Thymus (tissue), 11 donors: ENCODE results near the gene EEA1. TPM values are rescaled to one million over a fixed set of nuclear protein-coding genes. Genes with fewer than 3 reads are reported as not detected.

Experiments used
- DNase-seq, 9 donors: peaks; one replicate each; pipeline ENCODE4 v3.0.0-alpha.2; 2013; ENCODE audit warnings: low spot score in 9 of 9, low read depth in 6 of 9, missing footprints in 1 of 9
- H3K27ac ChIP-seq, 2 donors: one replicate each; pipeline ENCODE4 v1.5.1; 2013; ENCODE audit warnings: control low read depth in 1 of 2, low read depth in 1 of 2, low read length in 1 of 2, mild to moderate bottlenecking in 1 of 2, moderate library complexity in 1 of 2
- H3K27me3 ChIP-seq, 2 donors: one replicate each; pipeline ENCODE4 v1.5.1; 2013; ENCODE audit warnings: low read length in 1 of 2; ENCODE audit not compliant: control insufficient read depth in 2 of 2, insufficient read depth in 1 of 2
- H3K36me3 ChIP-seq, 2 donors: one replicate each; pipeline ENCODE4 v1.5.1; 2013; ENCODE audit warnings: low read length in 1 of 2, mild to moderate bottlenecking in 1 of 2, moderate library complexity in 1 of 2; ENCODE audit not compliant: control insufficient read depth in 2 of 2, insufficient read depth in 2 of 2
- H3K4me1 ChIP-seq, 2 donors: one replicate each; pipeline ENCODE4 v1.5.1; 2013; ENCODE audit warnings: low read length in 2 of 2; ENCODE audit not compliant: control insufficient read depth in 2 of 2, insufficient read depth in 2 of 2
- H3K4me3 ChIP-seq, 2 donors: one replicate each; pipeline ENCODE4 v1.5.1; 2013; ENCODE audit warnings: low read length in 2 of 2, control low read depth in 1 of 2, mild to moderate bottlenecking in 1 of 2
- H3K9me3 ChIP-seq, 2 donors: one replicate each; pipeline ENCODE4 v1.5.1; 2013; ENCODE audit warnings: low read length in 1 of 2, mild to moderate bottlenecking in 1 of 2; ENCODE audit not compliant: control insufficient read depth in 2 of 2, insufficient read depth in 1 of 2
- WGBS: extraction: QIAGEN DNeasy Blood & Tissue Kit; methylation state at CpG from one replicate; pipeline ENCODE4 v1.1.7; 2013; 5-methylcytosine and 5-hydroxymethylcytosine counted together
- polyA plus RNA-seq: library from polyadenylated mRNA; stranded (reverse); fragments of 200-250 nt; gene quantifications from one replicate; pipeline ENCODE4 v1.2.3, GENCODE V29; 2013
- total RNA-seq: library from RNA; stranded (reverse); fragments of 120-200 nt; gene quantifications from one replicate; pipeline ENCODE4 v1.2.4, GENCODE V29; 2013
- donor health status: healthy.

EEA1 gene
- total and polyA plus RNA-seq, 2 donors = 4.3 to 5.2 TPM

DNA sequence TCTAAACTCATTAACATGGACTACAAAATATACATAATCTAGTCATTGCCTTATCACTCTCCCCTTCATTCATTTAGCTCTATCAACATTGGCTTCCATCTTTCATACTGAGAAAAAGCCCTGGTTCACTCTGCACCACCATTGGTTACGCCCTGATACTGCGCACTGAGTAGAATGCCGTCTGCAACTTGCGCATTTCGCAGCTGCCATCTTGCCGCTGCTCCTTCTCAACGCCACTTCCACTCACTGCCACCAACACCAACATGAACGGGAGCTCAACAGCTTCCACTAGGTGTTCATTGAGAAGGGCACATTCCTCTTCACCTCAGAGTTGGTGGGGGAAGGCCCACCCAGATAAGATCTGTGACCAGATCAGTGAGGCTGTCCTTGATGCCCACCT, 71.3 kb downstream of the EEA1 start:
- peaks cover 6 to 7% of the 10 kb centered on the region in 2 donors for H3K36me3 ChIP-seq
- H3K9me3 ChIP-seq = no peaks in the 10 kb centered on the region
- no peak for DNase-seq
- no peak overlapping the region for H3K27ac ChIP-seq
- WGBS = 99% methylated on average over 8 of the region's 8 CpGs
- H3K4me3 ChIP-seq = no peak overlapping the region
- H3K4me1 ChIP-seq = no peaks in the 10 kb centered on the region
- no peaks in the 10 kb centered on the region for H3K27me3 ChIP-seq

GRCh38 chr12:92854344-92854743, 74.8 kb downstream of the EEA1 start:
- no peak overlapping the region for H3K4me3 ChIP-seq
- H3K36me3 ChIP-seq = peaks cover 6 to 7% of the 10 kb centered on the region in 2 donors
- no peaks in the 10 kb centered on the region for H3K9me3 ChIP-seq
- DNase-seq = no peak
- no peaks in the 10 kb centered on the region for H3K4me1 ChIP-seq
- H3K27ac ChIP-seq = no peak overlapping the region
- WGBS = 96% methylated on average over 3 of the region's 3 CpGs
- H3K27me3 ChIP-seq = no peaks in the 10 kb centered on the region

- 96% methylated on average over 3 of the region's 3 CpGs for WGBS
- Histone ChIP-seq H3K27me3 (no peaks in the 10 kb centered on the region), H3K27ac (no peak overlapping the region), H3K9me3 (no peaks in the 10 kb centered on the region), H3K36me3 (no peaks in the 10 kb centered on the region), H3K4me3 (no peak overlapping the region), H3K4me1 (no peaks in the 10 kb centered on the region)
- no peak for DNase-seq
Measured at GRCh38 chr12:92848740-92849139, 80.4 kb downstream of the EEA1 start.

- Histone ChIP-seq H3K27ac (no peak overlapping the region), H3K4me1 (no peaks in the 10 kb centered on the region), H3K4me3 (no peak overlapping the region), H3K27me3 (no peaks in the 10 kb centered on the region), H3K36me3 (no peaks in the 10 kb centered on the region), H3K9me3 (no peaks in the 10 kb centered on the region)
- no peak for DNase-seq
- 98% methylated on average over 1 of the region's 1 CpG for WGBS
Measured at GRCh38 chr12:92847368-92847767, 81.7 kb downstream of the EEA1 start.

DNA sequence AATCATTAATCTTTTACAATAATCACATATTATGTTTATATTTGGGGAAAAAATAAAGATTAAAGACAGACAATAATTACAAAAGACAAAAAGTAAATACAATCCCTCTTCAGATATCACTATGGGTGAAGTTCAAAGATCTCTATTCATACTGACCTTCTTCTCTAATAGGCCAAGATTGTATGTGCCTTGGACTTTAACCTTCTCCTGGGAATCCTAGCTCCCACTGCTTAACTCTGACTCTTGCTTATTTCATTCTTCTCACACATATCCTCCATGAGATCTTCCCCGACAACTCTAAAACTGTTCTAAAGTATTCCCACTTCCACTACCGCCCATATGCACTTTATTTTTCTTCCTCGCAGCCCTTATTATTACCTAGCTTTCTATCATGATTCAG, 83.8 kb downstream of the EEA1 start:
- Histone ChIP-seq H3K9me3 (no peaks in the 10 kb centered on the region), H3K27me3 (no peaks in the 10 kb centered on the region), H3K4me1 (no peaks in the 10 kb centered on the region), H3K36me3 (no peaks in the 10 kb centered on the region), H3K4me3 (no peak overlapping the region), H3K27ac (no peak overlapping the region)
- WGBS = 98% methylated on average over 3 of the region's 3 CpGs
- DNase-seq = no peak

DNA sequence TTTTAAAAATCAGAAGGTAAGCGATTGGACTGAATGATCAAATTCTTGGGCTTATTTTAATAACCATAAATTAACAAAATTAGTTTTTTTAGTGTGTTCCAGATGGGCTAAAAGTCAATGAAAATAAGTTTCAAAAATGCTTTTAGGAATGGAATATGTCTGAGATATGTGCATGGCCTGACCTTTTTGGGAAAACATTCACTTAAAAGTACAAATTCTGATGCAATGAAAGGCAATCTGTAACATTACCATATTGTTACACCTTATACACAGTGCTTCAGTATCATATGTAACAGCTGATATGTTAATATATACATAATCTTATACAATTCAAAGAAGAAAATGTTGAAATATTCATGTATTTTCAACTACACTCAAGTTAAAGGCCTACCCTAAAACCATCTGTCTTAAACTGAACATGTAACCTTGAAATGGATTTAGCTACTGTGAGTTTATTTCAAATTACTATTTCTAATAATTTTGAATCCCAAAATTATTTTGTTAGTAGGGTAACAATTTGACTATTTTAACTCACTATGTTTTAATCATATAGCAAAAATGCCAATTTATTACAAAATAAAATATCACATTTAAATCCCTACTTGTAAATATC, 84.8 kb downstream of the EEA1 start:
- 100% methylated on average over 1 of the region's 1 CpG for WGBS

GRCh38 chr12:92829686-92830282, 99.3 kb downstream of the EEA1 start:
- Histone ChIP-seq H3K4me1 (no peaks in the 10 kb centered on the region), H3K27me3 (no peaks in the 10 kb centered on the region), H3K27ac (no peak overlapping the region), H3K9me3 (no peaks in the 10 kb centered on the region), H3K4me3 (no peak overlapping the region), H3K36me3 (peaks cover 0 to 2% of the 10 kb centered on the region in 2 donors)
- WGBS = 98% methylated on average over 7 of the region's 7 CpGs
- DNase-seq = no peak

More for the DNA sequence above, 84.8 kb downstream of the EEA1 start:
- no peak for DNase-seq
- Histone ChIP-seq H3K36me3 (no peaks in the 10 kb centered on the region), H3K4me3 (no peak overlapping the region), H3K27ac (no peak overlapping the region), H3K27me3 (no peaks in the 10 kb centered on the region), H3K9me3 (no peaks in the 10 kb centered on the region), H3K4me1 (no peaks in the 10 kb centered on the region)

DNA sequence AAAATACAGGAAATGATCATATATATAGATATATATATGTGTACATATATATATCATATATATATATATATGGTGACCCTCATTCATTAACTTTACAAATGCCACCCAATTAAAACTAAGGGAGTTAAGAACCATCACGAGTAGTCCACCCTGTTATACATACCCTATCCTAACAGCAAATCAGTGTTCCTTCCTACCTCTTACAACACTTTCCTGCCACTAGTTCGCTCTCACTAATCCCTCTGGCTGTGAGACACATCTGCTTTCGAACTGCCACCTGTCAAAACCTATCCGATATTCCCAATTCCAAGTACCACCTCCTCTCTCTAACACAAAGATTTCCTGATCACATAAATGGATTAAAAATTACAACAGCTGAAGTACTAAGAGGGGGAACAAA, 100.5 kb downstream of the EEA1 start:
- peaks cover 0 to 2% of the 10 kb centered on the region in 2 donors for H3K36me3 ChIP-seq
- no peaks in the 10 kb centered on the region for H3K9me3 ChIP-seq
- WGBS = over 99% methylated on average over 4 of the region's 4 CpGs
- H3K27ac ChIP-seq = no peak overlapping the region
- H3K4me3 ChIP-seq = no peak overlapping the region
- no peaks in the 10 kb centered on the region for H3K4me1 ChIP-seq
- H3K27me3 ChIP-seq = no peaks in the 10 kb centered on the region
- DNase-seq = no peak

DNA sequence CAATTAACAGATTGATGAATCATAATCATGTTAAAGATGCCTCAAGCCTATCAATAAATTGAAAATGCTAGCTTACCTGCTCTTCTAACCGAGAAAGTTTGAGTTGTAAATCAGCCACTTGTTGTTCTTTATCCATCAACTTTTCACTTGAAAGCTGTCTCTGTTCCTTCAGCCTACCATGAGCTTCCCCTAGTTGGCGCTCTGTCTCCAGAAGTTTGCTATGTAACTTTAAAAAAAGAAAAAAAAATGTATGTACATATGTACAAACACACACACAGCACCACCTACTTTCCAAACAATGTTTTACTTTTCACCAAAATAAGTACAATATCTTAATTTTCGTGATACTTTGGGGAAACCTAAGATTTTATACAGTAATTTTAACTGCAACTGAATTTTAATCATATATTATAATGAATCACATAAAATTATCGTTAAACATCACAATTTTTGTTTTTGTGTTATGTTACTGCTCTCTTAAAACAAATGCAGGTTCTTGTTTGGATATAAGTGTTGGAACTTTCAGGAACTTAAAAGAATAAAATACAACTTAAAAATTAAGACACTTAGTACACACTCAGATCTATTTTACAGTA, 101.2 kb downstream of the EEA1 start:
- H3K27me3 ChIP-seq = no peaks in the 10 kb centered on the region
- H3K27ac ChIP-seq = no peak overlapping the region
- peaks cover 0 to 2% of the 10 kb centered on the region in 2 donors for H3K36me3 ChIP-seq
- H3K4me3 ChIP-seq = no peak overlapping the region
- DNase-seq = peak in 8 of 9 donors; percentile 16 to 66 (median 24)
- H3K4me1 ChIP-seq = no peaks in the 10 kb centered on the region
- no peaks in the 10 kb centered on the region for H3K9me3 ChIP-seq
- 89% methylated on average over 4 of the region's 4 CpGs for WGBS
